ENCODE data around the gene ALB. TPM values are rescaled to one million over a fixed set of nuclear protein-coding genes. Genes with fewer than 3 reads are reported as not detected.
"Not testable (repeated sequence)": the region's sequence is repeated elsewhere in the genome, so short reads cannot be mapped to it uniquely, and the experiment has no call there.

Gene ALB
- polyA plus RNA-seq (2013, experiment 1 of 2) = 1.4 TPM
- 2.5 TPM for polyA plus RNA-seq (2013, experiment 2 of 2)

DNA sequence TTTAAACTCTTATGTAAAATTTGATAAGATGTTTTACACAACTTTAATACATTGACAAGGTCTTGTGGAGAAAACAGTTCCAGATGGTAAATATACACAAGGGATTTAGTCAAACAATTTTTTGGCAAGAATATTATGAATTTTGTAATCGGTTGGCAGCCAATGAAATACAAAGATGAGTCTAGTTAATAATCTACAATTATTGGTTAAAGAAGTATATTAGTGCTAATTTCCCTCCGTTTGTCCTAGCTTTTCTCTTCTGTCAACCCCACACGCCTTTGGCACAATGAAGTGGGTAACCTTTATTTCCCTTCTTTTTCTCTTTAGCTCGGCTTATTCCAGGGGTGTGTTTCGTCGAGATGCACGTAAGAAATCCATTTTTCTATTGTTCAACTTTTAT is at the start of gene ALB:
TSS of gene ALB (plus strand) at position 246 of the 400 bp plus-strand sequence. CDS start at position 287, 41 bp downstream.
- no peak within 1 kb of the TSS for H3K4me3 ChIP-seq (ENCODE audit: low read length)
- H3K36me3 ChIP-seq (ENCODE audit: insufficient read depth, low read length) = no peaks in the 10 kb centered on the region
- no peak within 1 kb of the TSS for H3K27ac ChIP-seq (ENCODE audit: low read depth, low read length)
- no peaks in the 10 kb centered on the region for H3K27me3 ChIP-seq (ENCODE audit: insufficient read depth, low read length)
- WGBS = 96% methylated on average over 7 of the region's 7 CpGs
- H3K9ac ChIP-seq (ENCODE audit: low read depth, low read length) = no peak within 1 kb of the TSS
- no peaks in the 10 kb centered on the region for H3K9me3 ChIP-seq (ENCODE audit: insufficient read depth, low read depth, low read length)
- H3K4me1 ChIP-seq (ENCODE audit: insufficient read depth, low read length) = peaks cover 13% of the 10 kb centered on the region; the same call in 1 of the 2 replicates

DNA sequence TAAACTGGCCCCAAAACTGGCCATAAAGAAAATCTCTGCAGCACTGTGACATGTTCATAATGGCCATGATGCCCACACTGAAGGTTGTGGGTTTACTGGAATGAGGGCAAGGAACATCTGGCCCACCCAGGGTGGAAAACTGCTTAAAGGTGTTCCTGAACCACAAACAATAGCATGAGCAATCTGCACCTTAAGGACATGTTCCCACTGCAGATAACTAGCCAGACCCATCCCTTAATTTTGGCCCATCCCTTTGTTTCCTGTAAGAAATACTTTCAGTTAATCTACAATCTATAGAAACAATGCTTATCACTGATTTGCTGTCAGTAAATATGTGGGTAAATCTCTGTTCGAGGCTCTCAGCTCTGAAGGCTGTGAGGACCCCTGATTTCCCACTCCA is 46.9 kb upstream of the ALB start:
- not testable (repeated sequence) for H3K36me3 ChIP-seq (ENCODE audit: insufficient read depth, low read length); H3K27me3 ChIP-seq (ENCODE audit: insufficient read depth, low read length); H3K4me1 ChIP-seq (ENCODE audit: insufficient read depth, low read length); H3K4me3 ChIP-seq (ENCODE audit: low read length); H3K27ac ChIP-seq (ENCODE audit: low read depth, low read length); H3K9ac ChIP-seq (ENCODE audit: low read depth, low read length)
- WGBS = 85% methylated on average over 1 of the region's 1 CpG
- peaks cover 15% of the 10 kb centered on the region for H3K9me3 ChIP-seq (ENCODE audit: insufficient read depth, low read depth, low read length)

DNA sequence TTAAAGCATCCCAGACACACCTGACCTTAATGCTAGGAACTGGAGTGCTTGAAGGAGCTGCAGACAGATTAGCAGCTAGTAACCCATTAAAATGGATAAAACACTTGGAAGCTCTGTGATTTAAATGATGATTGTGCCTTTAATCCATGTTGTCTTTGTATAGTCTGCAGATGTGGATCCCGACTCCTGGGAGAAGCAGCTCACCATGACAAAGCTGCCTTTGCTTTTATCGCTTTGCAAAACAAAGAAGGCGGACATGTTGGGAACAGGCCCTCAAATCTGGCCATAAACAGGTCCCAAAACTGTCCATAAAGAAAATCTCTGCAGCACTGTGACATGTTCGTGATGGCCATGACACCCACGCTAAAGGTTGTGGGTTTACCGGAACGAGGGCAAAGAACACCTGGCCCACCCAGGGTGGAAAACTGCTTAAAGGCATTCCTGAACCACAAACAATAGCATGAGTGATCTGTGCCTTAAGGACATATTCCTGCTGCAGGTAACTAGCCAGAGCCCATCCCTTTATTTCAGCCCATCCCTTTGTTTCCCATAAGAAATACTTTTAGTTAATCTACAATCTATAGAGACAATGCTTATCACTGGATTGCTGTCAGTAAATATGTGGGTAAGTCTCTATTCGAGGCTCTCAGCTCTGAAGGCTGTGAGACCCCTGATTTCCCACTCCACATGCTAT is 34.4 kb upstream of the ALB start:
- H3K9ac ChIP-seq (ENCODE audit: low read depth, low read length); H3K4me1 ChIP-seq (ENCODE audit: insufficient read depth, low read length); H3K36me3 ChIP-seq (ENCODE audit: insufficient read depth, low read length); H3K27me3 ChIP-seq (ENCODE audit: insufficient read depth, low read length); H3K4me3 ChIP-seq (ENCODE audit: low read length): not testable (repeated sequence)
- peak overlapping the region; percentile 52; the same call in 1 of the 2 replicates for H3K27ac ChIP-seq (ENCODE audit: low read depth, low read length)
- 88% methylated on average over 7 of the region's 8 CpGs for WGBS
- H3K9me3 ChIP-seq (ENCODE audit: insufficient read depth, low read depth, low read length) = peaks cover 24% of the 10 kb centered on the region

DNA sequence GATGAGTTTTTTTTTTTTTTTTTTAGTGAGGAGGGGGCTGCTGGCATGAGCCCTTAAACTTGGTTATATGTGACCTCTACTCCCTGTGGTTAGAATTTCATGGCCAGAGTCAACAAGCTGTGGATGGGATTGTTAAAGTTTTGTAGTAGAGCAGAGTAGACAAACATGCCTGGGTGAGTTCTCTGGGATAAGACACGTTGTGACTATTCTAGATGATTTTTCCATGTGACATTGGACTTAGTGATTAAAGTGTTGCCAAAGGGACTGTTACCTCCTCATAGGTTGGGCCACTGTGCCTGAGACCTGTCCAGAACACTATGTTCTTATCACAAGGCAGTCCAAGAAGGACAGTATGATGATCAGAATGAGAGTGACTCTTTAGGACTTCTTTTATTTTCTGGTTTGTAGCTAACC is 28.8 kb upstream of the ALB start:
- Histone ChIP-seq H3K9ac (ENCODE audit: low read depth, low read length) (no peak overlapping the region), H3K4me1 (ENCODE audit: insufficient read depth, low read length) (peaks cover 10% of the 10 kb centered on the region), H3K36me3 (ENCODE audit: insufficient read depth, low read length) (no peaks in the 10 kb centered on the region), H3K4me3 (ENCODE audit: low read length) (no peak overlapping the region), H3K27me3 (ENCODE audit: insufficient read depth, low read length) (no peaks in the 10 kb centered on the region), H3K27ac (ENCODE audit: low read depth, low read length) (no peak overlapping the region), H3K9me3 (ENCODE audit: insufficient read depth, low read depth, low read length) (peaks cover 8% of the 10 kb centered on the region)
- 80% methylated on average over 1 of the region's 1 CpG for WGBS

DNA sequence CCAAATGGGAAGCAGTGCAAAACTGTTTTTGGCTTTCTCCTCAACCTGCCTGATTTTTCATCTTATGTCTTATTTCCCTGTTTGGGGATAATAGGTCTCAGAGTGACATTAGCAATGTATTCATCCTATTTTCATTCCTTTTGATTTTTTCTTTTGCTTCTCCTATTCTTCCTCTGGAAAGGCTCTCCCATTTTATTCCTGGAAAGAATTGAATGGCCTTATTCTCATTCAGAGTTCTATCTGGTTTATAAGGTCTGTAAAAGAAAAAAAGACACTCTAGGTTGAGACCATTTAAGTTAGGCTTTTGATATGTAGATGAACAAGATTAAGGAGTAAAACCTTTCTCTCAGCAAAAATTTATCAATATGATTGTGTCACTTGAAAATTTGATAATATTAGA is 27.8 kb upstream of the ALB start:
- Histone ChIP-seq H3K36me3 (ENCODE audit: insufficient read depth, low read length) (no peaks in the 10 kb centered on the region), H3K9ac (ENCODE audit: low read depth, low read length) (no peak overlapping the region), H3K27ac (ENCODE audit: low read depth, low read length) (no peak overlapping the region), H3K4me3 (ENCODE audit: low read length) (no peak overlapping the region), H3K9me3 (ENCODE audit: insufficient read depth, low read depth, low read length) (no peaks in the 10 kb centered on the region), H3K27me3 (ENCODE audit: insufficient read depth, low read length) (no peaks in the 10 kb centered on the region), H3K4me1 (ENCODE audit: insufficient read depth, low read length) (peaks cover 10% of the 10 kb centered on the region)

DNA sequence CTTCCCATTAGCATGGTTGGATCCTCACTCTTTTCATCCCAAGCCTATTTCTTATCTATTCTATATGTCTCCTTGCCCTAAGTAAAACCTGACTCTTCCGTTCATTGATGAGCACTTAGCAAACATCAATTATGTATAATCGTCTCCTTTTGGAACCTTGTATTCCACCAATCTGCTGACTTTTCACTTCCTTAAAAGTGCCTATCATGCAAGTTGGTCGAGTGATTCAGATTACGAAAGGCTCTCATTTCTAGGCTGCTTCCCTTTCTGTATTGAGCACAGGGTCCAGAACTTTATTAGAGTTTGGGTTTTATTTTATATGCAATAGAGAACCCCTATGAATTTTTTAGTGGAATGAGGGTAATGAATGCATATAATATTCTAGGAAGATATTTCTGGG is 27.1 kb upstream of the ALB start:
- Histone ChIP-seq H3K4me3 (ENCODE audit: low read length) (no peak overlapping the region), H3K4me1 (ENCODE audit: insufficient read depth, low read length) (peaks cover 10% of the 10 kb centered on the region), H3K9ac (ENCODE audit: low read depth, low read length) (no peak overlapping the region), H3K9me3 (ENCODE audit: insufficient read depth, low read depth, low read length) (no peaks in the 10 kb centered on the region), H3K36me3 (ENCODE audit: insufficient read depth, low read length) (no peaks in the 10 kb centered on the region), H3K27ac (ENCODE audit: low read depth, low read length) (no peak overlapping the region), H3K27me3 (ENCODE audit: insufficient read depth, low read length) (no peaks in the 10 kb centered on the region)
- 90% methylated on average over 4 of the region's 4 CpGs for WGBS

DNA sequence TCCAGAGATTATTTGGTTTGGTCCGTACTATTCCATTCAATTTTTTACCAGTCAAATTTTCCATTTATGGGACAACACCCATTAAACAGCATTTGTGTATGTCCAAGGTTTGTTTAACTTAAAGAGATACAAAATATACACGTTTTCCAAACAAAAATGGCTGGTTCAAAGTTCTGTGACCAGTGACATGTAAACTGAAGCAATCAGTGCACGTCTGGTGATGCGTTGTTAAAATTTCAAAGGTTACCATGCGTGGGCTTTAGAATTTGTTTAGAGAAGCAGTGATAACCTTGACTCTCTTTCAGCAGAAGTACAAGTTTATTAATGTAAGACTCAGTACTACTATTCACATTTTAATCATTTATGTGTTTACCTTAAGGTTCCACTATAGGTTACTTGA is 25.2 kb upstream of the ALB start:
- Histone ChIP-seq H3K4me3 (ENCODE audit: low read length) (no peak overlapping the region), H3K9me3 (ENCODE audit: insufficient read depth, low read depth, low read length) (no peaks in the 10 kb centered on the region), H3K36me3 (ENCODE audit: insufficient read depth, low read length) (no peaks in the 10 kb centered on the region), H3K27me3 (ENCODE audit: insufficient read depth, low read length) (no peaks in the 10 kb centered on the region), H3K27ac (ENCODE audit: low read depth, low read length) (no peak overlapping the region), H3K4me1 (ENCODE audit: insufficient read depth, low read length) (peaks cover 10% of the 10 kb centered on the region), H3K9ac (ENCODE audit: low read depth, low read length) (no peak overlapping the region)
- whole genome bisulfite sequencing = 97% methylated on average over 4 of the region's 5 CpGs

DNA sequence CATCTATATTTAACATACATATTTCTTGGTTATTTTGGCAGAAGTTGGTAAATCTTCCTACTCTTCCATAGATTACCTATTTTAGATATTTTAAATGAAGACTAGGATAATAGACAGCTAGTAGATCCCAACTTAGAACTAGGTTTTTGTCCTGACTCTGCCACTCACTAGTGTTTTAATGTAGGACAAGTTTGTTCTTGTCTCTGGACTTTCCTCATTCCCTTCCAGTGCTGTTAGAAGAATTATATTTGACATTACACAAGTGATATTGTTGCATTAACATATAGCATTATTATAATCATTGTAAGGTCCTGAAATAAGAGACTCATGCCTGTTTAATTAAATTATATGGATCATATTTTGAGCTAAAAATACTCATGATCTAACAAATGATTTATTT is 24.1 kb upstream of the ALB start:
- no peaks in the 10 kb centered on the region for H3K27me3 ChIP-seq (ENCODE audit: insufficient read depth, low read length)
- H3K9me3 ChIP-seq (ENCODE audit: insufficient read depth, low read depth, low read length) = no peaks in the 10 kb centered on the region
- no peak overlapping the region for H3K27ac ChIP-seq (ENCODE audit: low read depth, low read length)
- H3K36me3 ChIP-seq (ENCODE audit: insufficient read depth, low read length) = no peaks in the 10 kb centered on the region
- no peak overlapping the region for H3K4me3 ChIP-seq (ENCODE audit: low read length)
- peaks cover 10% of the 10 kb centered on the region for H3K4me1 ChIP-seq (ENCODE audit: insufficient read depth, low read length)
- H3K9ac ChIP-seq (ENCODE audit: low read depth, low read length) = no peak overlapping the region

DNA sequence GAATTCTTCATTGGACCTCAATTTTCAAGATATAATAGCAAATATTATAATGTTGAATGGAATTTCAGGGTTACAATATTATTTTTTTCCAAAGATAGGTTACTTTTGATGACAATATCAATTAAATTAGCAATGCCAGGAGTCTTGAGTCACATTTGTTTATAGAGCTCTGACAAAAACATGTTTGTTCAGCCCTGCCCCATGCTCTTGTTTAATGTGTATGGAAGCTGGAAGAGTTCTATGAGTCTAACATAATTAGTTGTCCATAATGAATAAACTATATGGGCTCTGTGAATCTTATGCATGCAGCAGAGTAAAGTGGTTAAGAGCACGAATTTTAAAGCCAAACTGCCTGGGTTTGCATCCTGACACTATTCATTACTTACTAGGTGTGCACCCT is 22.9 kb upstream of the ALB start:
- no peak overlapping the region for H3K27ac ChIP-seq (ENCODE audit: low read depth, low read length)
- H3K9me3 ChIP-seq (ENCODE audit: insufficient read depth, low read depth, low read length) = no peaks in the 10 kb centered on the region
- no peak overlapping the region for H3K4me3 ChIP-seq (ENCODE audit: low read length)
- WGBS = 96% methylated on average over 1 of the region's 1 CpG
- H3K9ac ChIP-seq (ENCODE audit: low read depth, low read length) = no peak overlapping the region
- H3K27me3 ChIP-seq (ENCODE audit: insufficient read depth, low read length) = no peaks in the 10 kb centered on the region
- no peaks in the 10 kb centered on the region for H3K36me3 ChIP-seq (ENCODE audit: insufficient read depth, low read length)
- H3K4me1 ChIP-seq (ENCODE audit: insufficient read depth, low read length) = peaks cover 3% of the 10 kb centered on the region

DNA sequence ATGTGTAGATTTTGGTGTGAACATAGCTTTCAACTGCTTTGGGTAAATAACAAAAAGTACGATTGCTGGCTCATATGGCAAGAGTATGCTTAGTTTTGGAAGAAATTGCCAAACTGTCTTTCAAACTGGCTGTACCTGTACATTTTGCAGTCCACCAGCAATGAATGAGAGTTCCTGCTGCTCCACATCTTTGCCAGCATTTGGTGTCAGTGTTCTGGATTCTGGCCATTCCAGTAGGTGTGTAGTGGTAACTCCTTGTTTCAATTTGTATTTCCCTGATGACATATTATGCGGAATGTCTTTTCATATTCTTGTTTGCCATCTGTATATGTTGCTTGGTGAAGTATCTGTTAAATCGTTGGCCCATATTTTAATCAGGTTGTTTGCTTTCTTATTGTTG is 20.6 kb upstream of the ALB start:
- H3K36me3 ChIP-seq (ENCODE audit: insufficient read depth, low read length) = no peaks in the 10 kb centered on the region

DNA sequence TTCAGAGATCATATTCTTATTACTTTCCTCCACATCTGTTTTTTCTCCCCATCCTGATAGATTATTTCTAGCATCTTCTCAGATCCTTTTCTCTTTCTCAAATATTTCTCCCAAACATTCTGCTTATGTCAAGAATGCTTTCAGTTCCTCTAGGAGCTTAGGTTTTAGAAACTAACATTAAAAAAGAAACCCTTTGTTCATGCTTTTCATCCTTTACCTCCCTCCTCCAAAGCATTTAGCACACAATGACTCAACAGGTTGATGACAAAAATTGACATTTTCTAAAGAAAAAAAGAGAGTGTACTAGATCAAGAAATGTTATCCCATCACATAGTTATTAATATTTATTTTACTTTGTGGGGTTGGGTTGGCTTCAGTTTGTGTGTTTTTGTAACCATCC is 16.5 kb upstream of the ALB start:
- H3K36me3 ChIP-seq (ENCODE audit: insufficient read depth, low read length) = no peaks in the 10 kb centered on the region
- no peak overlapping the region for H3K27ac ChIP-seq (ENCODE audit: low read depth, low read length)
- no peak overlapping the region for H3K9ac ChIP-seq (ENCODE audit: low read depth, low read length)
- H3K4me3 ChIP-seq (ENCODE audit: low read length) = no peak overlapping the region
- H3K27me3 ChIP-seq (ENCODE audit: insufficient read depth, low read length) = no peaks in the 10 kb centered on the region
- no peaks in the 10 kb centered on the region for H3K9me3 ChIP-seq (ENCODE audit: insufficient read depth, low read depth, low read length)
- no peaks in the 10 kb centered on the region; the same call in 1 of the 2 replicates for H3K4me1 ChIP-seq (ENCODE audit: insufficient read depth, low read length)

More for the DNA sequence above, 20.6 kb upstream of the ALB start:
- WGBS = 93% methylated on average over 3 of the region's 3 CpGs
- H3K9ac ChIP-seq (ENCODE audit: low read depth, low read length) = no peak overlapping the region
- no peak overlapping the region for H3K27ac ChIP-seq (ENCODE audit: low read depth, low read length)
- no peaks in the 10 kb centered on the region for H3K9me3 ChIP-seq (ENCODE audit: insufficient read depth, low read depth, low read length)
- no peaks in the 10 kb centered on the region for H3K27me3 ChIP-seq (ENCODE audit: insufficient read depth, low read length)
- H3K4me3 ChIP-seq (ENCODE audit: low read length) = no peak overlapping the region
- no peaks in the 10 kb centered on the region; the same call in 1 of the 2 replicates for H3K4me1 ChIP-seq (ENCODE audit: insufficient read depth, low read length)

DNA sequence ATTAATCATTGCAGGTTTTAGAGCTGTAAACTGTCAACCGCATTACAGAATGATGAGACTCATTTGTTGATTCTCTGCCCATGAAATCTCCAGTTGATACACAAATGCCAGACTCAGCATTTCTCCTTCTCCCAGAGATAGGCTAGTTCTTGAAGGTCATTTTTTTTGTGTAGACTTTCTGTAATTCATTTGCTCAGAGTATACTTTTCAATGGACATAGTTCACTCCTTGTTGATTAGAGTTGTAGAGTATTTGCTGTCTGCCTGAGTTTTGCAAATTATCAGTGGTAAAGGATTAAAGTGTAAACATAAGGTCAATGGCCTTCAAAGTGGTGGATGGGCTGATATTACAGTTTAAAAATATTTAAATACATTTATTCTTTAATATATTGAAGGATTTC is 15.2 kb upstream of the ALB start:
- Histone ChIP-seq H3K4me1 (ENCODE audit: insufficient read depth, low read length) (no peaks in the 10 kb centered on the region; the same call in 1 of the 2 replicates), H3K4me3 (ENCODE audit: low read length) (no peak overlapping the region), H3K36me3 (ENCODE audit: insufficient read depth, low read length) (no peaks in the 10 kb centered on the region), H3K27me3 (ENCODE audit: insufficient read depth, low read length) (no peaks in the 10 kb centered on the region), H3K9me3 (ENCODE audit: insufficient read depth, low read depth, low read length) (no peaks in the 10 kb centered on the region), H3K9ac (ENCODE audit: low read depth, low read length) (no peak overlapping the region), H3K27ac (ENCODE audit: low read depth, low read length) (no peak overlapping the region)
- 100% methylated on average over 1 of the region's 1 CpG for WGBS

Data from HUES64 (cell line).